Nephron progenitor cell (in vitro differentiated cells): ENCODE measurements around the gene RPLP2.

ENCODE experiments used
- DNase-seq: peaks from one replicate; pipeline ENCODE4 v3.0.0; 2021
- H3K27ac Mint-ChIP-seq: 2 replicates; pipeline ENCODE4 v1.8.0; 2021; ENCODE audit warnings: mild to moderate bottlenecking, moderate library complexity, mixed read lengths
- H3K27me3 Mint-ChIP-seq: 2 replicates; pipeline ENCODE4 v1.8.0; 2021; ENCODE audit warnings: mild to moderate bottlenecking, low read depth, mixed read lengths; ENCODE audit not compliant: poor library complexity
- H3K36me3 Mint-ChIP-seq: 2 replicates; pipeline ENCODE4 v1.8.0; 2021; ENCODE audit warnings: low read depth, mixed read lengths
- H3K4me1 Mint-ChIP-seq: 2 replicates; pipeline ENCODE4 v1.8.0; 2021; ENCODE audit warnings: mixed read lengths
- H3K4me3 Mint-ChIP-seq: 2 replicates; pipeline ENCODE4 v1.8.0; 2021; ENCODE audit warnings: mild to moderate bottlenecking, moderate library complexity, mixed read lengths
- H3K9me3 Mint-ChIP-seq: 2 replicates; pipeline ENCODE4 v1.8.0; 2021; ENCODE audit warnings: mild to moderate bottlenecking, moderate library complexity, mixed read lengths
- TF ChIP-seq, protein P1 (sequence below): fragments of 200-600 bp; sonication (generic); IDR thresholded peaks from 2 replicates; pipeline ENCODE4 v1.5.0; 2021; ENCODE audit warnings: antibody characterized with exemption

Gene RPLP2

DNA sequence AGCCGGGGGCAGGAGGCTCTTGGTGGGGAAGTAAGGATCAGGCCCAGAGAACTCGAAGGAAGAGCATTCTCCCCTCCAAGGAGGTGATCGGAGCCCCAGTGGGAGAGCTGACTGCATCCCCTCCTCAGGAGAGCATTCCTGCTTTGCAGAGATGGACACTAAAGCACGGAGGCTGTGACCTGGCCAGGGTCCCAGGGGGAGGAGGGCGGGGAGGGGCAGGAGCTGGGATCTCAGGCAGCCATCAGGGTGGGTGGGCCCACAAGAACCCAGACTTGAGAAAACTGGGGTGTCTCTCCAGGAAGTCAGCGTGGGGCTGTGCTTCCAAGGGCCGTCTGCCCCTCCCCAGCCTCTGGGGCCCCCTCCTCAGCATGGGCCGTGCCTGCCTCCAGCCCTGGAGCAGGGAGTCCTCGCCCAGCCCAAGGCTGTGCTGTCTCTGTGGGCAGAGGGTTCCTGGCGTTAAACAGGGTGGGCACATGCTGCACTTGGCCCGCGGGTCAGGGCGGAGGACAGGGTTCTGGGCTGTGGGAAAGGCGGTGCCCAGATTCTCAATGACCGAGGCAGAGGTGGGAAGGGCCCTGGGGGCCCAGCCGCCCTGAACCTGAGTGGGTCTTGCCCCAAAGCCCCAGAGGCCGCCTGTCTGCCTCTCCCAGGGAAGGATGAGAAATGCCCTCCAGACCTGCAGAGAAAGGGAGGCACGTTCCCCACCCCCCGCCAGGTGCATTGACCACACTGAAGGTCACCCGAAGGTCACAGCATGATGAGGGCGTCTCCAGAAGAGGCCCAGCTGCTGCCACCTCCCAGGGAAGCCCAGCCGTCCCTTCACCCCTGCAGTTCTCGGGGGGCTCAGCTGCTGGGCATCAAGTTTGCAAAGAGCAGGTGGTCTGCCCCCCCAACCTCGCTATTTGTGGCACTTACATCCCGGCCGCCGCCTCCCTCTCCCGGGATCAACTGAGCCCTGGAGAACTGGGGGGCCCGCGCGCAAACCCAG is 20.5 kb upstream of the RPLP2 start:
- no peaks in the 10 kb centered on the region for H3K36me3 Mint-ChIP-seq
- H3K9me3 Mint-ChIP-seq: no peaks in the 10 kb centered on the region
- peaks cover 3% of the 10 kb centered on the region for H3K27me3 Mint-ChIP-seq
- TF ChIP-seq, protein P1, sequence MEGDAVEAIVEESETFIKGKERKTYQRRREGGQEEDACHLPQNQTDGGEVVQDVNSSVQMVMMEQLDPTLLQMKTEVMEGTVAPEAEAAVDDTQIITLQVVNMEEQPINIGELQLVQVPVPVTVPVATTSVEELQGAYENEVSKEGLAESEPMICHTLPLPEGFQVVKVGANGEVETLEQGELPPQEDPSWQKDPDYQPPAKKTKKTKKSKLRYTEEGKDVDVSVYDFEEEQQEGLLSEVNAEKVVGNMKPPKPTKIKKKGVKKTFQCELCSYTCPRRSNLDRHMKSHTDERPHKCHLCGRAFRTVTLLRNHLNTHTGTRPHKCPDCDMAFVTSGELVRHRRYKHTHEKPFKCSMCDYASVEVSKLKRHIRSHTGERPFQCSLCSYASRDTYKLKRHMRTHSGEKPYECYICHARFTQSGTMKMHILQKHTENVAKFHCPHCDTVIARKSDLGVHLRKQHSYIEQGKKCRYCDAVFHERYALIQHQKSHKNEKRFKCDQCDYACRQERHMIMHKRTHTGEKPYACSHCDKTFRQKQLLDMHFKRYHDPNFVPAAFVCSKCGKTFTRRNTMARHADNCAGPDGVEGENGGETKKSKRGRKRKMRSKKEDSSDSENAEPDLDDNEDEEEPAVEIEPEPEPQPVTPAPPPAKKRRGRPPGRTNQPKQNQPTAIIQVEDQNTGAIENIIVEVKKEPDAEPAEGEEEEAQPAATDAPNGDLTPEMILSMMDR: no peak
- no peak overlapping the region for H3K4me3 Mint-ChIP-seq
- H3K27ac Mint-ChIP-seq: no peak overlapping the region
- H3K4me1 Mint-ChIP-seq: peaks cover 16% of the 10 kb centered on the region
- no peak for DNase-seq

- TF ChIP-seq, protein P1: no peak
- no peak within 1 kb of the TSS for H3K4me3 Mint-ChIP-seq
- DNase-seq: peak; percentile 65
- peaks cover 12% of the 10 kb centered on the region for H3K4me1 Mint-ChIP-seq
- peaks cover 3% of the 10 kb centered on the region for H3K27me3 Mint-ChIP-seq
- no peaks in the 10 kb centered on the region for H3K9me3 Mint-ChIP-seq
- H3K36me3 Mint-ChIP-seq: no peaks in the 10 kb centered on the region
- H3K27ac Mint-ChIP-seq: no peak within 1 kb of the TSS
Measured at GRCh38 chr11:789943-790342, 19.8 kb upstream of the RPLP2 start, which contains the start of gene CEND1. CEND1 (minus strand) TSS chr11:790090; CDS start chr11:788576, 1,514 bp downstream.

- H3K4me3 Mint-ChIP-seq: no peak overlapping the region
- no peaks in the 10 kb centered on the region for H3K36me3 Mint-ChIP-seq
- no peak overlapping the region for H3K27ac Mint-ChIP-seq
- DNase-seq: no peak
- H3K4me1 Mint-ChIP-seq: peaks cover 11% of the 10 kb centered on the region
- H3K27me3 Mint-ChIP-seq: peaks cover 3% of the 10 kb centered on the region
- no peaks in the 10 kb centered on the region for H3K9me3 Mint-ChIP-seq
- TF ChIP-seq, protein P1: no peak
Measured at GRCh38 chr11:790721-791564, 18.8 kb upstream of the RPLP2 start.

DNA sequence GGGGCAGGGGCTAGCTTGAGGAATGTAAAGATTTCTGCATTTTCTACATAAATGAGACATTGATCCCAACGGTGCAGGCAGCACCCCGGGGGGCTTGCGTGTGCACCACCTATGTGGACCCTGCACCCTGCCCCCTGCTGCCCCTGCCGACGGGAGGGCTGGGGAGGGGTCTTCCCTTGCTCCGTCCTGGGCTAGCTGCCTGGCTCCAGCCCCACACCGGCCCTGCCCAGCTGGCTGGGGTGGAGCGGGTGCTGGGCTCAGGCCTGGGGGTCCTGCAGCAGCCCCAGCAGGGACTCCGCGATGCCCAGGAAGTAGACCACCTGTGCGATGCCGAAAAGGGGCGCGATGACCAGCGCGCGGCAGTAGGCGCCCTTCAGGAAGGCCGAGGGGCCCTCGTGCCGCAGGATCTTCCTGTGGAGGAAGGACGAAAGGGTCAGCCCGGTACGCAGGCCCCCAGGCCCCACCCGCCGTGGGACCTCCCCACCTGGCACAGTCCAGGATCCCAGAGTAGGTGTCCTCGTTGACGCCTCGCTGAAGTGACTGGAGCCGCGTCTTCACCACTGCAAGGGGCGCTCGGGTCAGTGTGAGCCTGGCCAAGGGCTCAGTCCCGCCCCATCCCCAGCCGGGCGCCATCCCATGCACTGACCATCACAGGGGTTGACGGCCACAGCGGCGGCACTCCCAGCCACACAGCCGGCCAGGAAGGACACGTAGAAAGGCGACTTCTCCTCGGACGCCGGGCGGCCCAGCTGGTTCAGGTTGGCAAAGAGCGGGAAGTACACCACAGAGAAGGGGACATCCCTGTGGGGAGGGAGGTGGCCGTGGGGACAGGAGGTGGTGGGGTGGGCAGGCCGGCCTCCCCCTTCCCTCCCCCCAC is 17.9 kb upstream of the RPLP2 start:
- Mint-ChIP-seq H3K4me3 (no peak overlapping the region), H3K36me3 (no peaks in the 10 kb centered on the region), H3K9me3 (no peaks in the 10 kb centered on the region), H3K27ac (no peak overlapping the region), H3K27me3 (peaks cover 3% of the 10 kb centered on the region), H3K4me1 (peaks cover 16% of the 10 kb centered on the region)
- no peak for DNase-seq
- TF ChIP-seq, protein P1: no peak

DNA sequence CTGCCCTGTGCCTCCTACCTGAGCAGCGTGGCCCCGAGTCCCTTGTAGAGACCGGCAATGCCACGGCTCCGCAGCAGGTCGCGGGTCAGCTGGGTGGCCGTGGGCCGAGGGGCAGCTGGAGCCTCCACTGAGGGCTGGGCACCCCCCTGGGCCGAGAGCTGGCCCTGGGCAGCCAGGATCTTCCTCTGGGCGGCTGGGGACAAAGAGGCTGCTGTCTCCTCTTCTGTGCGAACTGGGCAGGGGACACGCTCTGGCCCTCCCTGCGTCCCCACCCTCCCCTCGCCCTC is 17.3 kb upstream of the RPLP2 start:
- Mint-ChIP-seq H3K9me3 (no peaks in the 10 kb centered on the region), H3K27me3 (peaks cover 3% of the 10 kb centered on the region), H3K27ac (no peak overlapping the region), H3K4me3 (no peak overlapping the region), H3K36me3 (no peaks in the 10 kb centered on the region), H3K4me1 (peaks cover 20% of the 10 kb centered on the region)
- TF ChIP-seq, protein P1: no peak
- no peak for DNase-seq
